WERI-Rb-1 (cell line): Measurements from ENCODE around the gene TMEM87A.
"Not testable (repeated sequence)": the region's sequence is repeated elsewhere in the genome, so short reads cannot be mapped to it uniquely, and the experiment has no call there.

Experiments used
- DNase-seq: peaks from one replicate; pipeline ENCODE4 v3.0.0-alpha.2; 2020
- H3K27ac ChIP-seq: fragments of 250-450 bp; sonication (Bioruptor Pico); 2 replicates; pipeline ENCODE4 v1.5.1; 2020; ENCODE audit warnings: mild to moderate bottlenecking, moderate library complexity
- H3K27me3 ChIP-seq: fragments of 250-450 bp; sonication (Bioruptor Pico); 2 replicates; pipeline ENCODE4 v1.5.1; 2021; ENCODE audit warnings: mild to moderate bottlenecking, low read depth, moderate library complexity; ENCODE audit not compliant: insufficient read depth, severe bottlenecking
- H3K36me3 ChIP-seq: fragments of 250-450 bp; sonication (Bioruptor Pico); 2 replicates; pipeline ENCODE4 v1.5.1; 2020; ENCODE audit warnings: mild to moderate bottlenecking, moderate library complexity
- H3K4me3 ChIP-seq: 2 replicates; pipeline ENCODE4 v1.5.1; 2011; ENCODE audit warnings: low read depth, mild to moderate bottlenecking, control low read depth, low read length
- H3K9me3 ChIP-seq: fragments of 250-450 bp; sonication (Bioruptor Pico); 2 replicates; pipeline ENCODE4 v1.5.1; 2021; ENCODE audit warnings: mild to moderate bottlenecking, moderate library complexity; ENCODE audit not compliant: severe bottlenecking
- TF ChIP-seq, protein P1 (sequence below): IDR thresholded peaks from 2 replicates; pipeline ENCODE4 v1.5.1; 2011; ENCODE audit warnings: low read depth, mild to moderate bottlenecking, control low read depth, inconsistent platforms, low read length

TMEM87A gene

GRCh38 chr15:42306681-42307080 lies 33.4 kb upstream of the TMEM87A start:
- TF ChIP-seq, protein P1, sequence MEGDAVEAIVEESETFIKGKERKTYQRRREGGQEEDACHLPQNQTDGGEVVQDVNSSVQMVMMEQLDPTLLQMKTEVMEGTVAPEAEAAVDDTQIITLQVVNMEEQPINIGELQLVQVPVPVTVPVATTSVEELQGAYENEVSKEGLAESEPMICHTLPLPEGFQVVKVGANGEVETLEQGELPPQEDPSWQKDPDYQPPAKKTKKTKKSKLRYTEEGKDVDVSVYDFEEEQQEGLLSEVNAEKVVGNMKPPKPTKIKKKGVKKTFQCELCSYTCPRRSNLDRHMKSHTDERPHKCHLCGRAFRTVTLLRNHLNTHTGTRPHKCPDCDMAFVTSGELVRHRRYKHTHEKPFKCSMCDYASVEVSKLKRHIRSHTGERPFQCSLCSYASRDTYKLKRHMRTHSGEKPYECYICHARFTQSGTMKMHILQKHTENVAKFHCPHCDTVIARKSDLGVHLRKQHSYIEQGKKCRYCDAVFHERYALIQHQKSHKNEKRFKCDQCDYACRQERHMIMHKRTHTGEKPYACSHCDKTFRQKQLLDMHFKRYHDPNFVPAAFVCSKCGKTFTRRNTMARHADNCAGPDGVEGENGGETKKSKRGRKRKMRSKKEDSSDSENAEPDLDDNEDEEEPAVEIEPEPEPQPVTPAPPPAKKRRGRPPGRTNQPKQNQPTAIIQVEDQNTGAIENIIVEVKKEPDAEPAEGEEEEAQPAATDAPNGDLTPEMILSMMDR, result no peak
- peaks cover 3% of the 10 kb centered on the region for H3K9me3 ChIP-seq
- no peaks in the 10 kb centered on the region for H3K27me3 ChIP-seq
- no peak for DNase-seq
- no peaks in the 10 kb centered on the region for H3K36me3 ChIP-seq
- no peak overlapping the region for H3K4me3 ChIP-seq
- H3K27ac ChIP-seq, result no peak overlapping the region

GRCh38 chr15:42301004-42301403 lies 27.8 kb upstream of the TMEM87A start:
- H3K4me3 ChIP-seq, H3K36me3 ChIP-seq, DNase-seq, H3K27me3 ChIP-seq, H3K27ac ChIP-seq, H3K9me3 ChIP-seq: not testable (repeated sequence)

GRCh38 chr15:42289166-42289565 lies 15.9 kb upstream of the TMEM87A start:
- Histone ChIP-seq H3K27ac (no peak overlapping the region), H3K4me3 (no peak overlapping the region), H3K27me3 (no peaks in the 10 kb centered on the region), H3K9me3 (no peaks in the 10 kb centered on the region), H3K36me3 (no peaks in the 10 kb centered on the region)
- DNase-seq, result no peak
- TF ChIP-seq, protein P1, result no peak

DNA sequence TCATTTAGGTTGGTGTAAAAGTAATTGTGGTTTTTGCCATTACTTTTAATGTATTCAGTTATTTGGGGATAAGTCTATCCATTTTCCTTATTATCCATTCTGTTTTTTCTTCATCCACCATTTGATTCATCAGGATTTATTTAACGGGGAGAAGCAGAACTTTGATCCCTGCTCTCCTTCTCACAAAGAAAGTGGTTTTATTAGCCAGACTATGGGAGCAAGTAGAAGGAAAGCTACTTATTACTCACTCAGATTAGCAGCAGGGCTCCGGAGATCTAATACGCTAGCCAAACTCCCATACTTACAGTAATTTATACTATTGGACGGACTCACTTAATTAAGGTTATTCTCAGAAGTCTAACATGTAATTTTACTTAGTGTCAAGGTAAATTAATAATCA lies 14.7 kb upstream of the TMEM87A start:
- TF ChIP-seq, protein P1, result no peak
- no peaks in the 10 kb centered on the region for H3K36me3 ChIP-seq
- DNase-seq, result no peak
- no peak overlapping the region for H3K27ac ChIP-seq
- H3K4me3 ChIP-seq, result no peak overlapping the region
- H3K9me3 ChIP-seq, result no peaks in the 10 kb centered on the region
- no peaks in the 10 kb centered on the region for H3K27me3 ChIP-seq

- no peaks in the 10 kb centered on the region for H3K9me3 ChIP-seq
- H3K27ac ChIP-seq, result no peak overlapping the region
- TF ChIP-seq, protein P1, result no peak
- no peaks in the 10 kb centered on the region for H3K27me3 ChIP-seq
- no peak overlapping the region for H3K4me3 ChIP-seq
- H3K36me3 ChIP-seq, result no peaks in the 10 kb centered on the region
- no peak for DNase-seq
These were observed 13.3 kb upstream of the TMEM87A start for GRCh38 chr15:42286445-42287029.

DNA sequence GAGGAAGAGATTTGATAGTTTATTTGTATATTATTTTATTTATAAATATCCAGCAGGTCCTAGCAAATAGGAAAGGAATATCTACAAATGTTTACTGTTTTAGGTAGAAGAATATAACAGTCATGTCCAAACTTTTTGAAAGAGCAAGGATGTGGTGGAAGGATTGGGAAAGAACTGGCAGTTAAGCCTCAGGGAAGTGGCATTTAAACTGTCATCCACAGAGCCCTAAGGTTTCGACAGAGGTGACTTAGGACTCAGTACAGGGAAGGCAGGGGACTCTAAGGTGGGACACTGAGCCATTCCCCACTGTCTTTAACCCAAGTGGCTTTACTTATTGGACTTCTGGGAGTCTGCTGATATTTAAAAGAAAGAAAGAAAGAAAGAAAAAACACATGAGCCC lies 11.8 kb upstream of the TMEM87A start:
- Histone ChIP-seq H3K9me3 (no peaks in the 10 kb centered on the region), H3K4me3 (no peak overlapping the region), H3K36me3 (no peaks in the 10 kb centered on the region), H3K27me3 (no peaks in the 10 kb centered on the region), H3K27ac (no peak overlapping the region)
- TF ChIP-seq, protein P1, result no peak
- no peak for DNase-seq
